CD4-positive, alpha-beta T cell treated with Interleukin-2 at 100 ng/mL for 4 hours (primary cell): ENCODE data around the gene CTIF.
A peak's percentile ranks its signal among the peaks of the same experiment; 100 is the strongest.
"Not testable (repeated sequence)": the region's sequence is repeated elsewhere in the genome, so short reads cannot be mapped to it uniquely, and the experiment has no call there.

Experiments used
- DNase-seq: peaks from one replicate; pipeline ENCODE4 v3.0.0-alpha.2; 2020; ENCODE audit warnings: low spot score

Gene CTIF

GRCh38 chr18:48868468-48869466 is 329.9 kb downstream of the CTIF start:
- peak; percentile 69 for DNase-seq

DNA sequence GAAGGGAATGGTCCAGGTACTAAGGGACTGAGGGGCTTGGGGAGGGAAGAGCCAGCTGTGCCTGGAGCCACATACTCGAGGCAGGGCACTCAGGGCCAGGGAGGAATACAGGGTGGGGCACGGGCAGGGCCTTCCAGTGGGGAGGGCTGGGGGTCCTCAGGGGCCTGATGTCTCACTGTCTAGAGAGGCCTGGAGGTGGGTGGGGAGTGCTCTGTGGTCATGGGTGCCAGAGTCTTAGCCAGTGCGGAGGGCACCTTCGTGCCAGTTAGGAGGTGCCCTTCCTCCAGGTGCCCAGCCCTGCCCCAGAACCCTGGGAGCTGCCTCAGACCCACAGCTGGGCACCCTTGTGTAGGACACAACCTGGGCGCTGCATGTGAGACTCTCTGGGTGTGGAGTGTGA is 330.8 kb downstream of the CTIF start:
- DNase-seq: no peak

- not testable (repeated sequence) for DNase-seq
Measured at GRCh38 chr18:48870926-48871325, 332.1 kb downstream of the CTIF start.

DNA sequence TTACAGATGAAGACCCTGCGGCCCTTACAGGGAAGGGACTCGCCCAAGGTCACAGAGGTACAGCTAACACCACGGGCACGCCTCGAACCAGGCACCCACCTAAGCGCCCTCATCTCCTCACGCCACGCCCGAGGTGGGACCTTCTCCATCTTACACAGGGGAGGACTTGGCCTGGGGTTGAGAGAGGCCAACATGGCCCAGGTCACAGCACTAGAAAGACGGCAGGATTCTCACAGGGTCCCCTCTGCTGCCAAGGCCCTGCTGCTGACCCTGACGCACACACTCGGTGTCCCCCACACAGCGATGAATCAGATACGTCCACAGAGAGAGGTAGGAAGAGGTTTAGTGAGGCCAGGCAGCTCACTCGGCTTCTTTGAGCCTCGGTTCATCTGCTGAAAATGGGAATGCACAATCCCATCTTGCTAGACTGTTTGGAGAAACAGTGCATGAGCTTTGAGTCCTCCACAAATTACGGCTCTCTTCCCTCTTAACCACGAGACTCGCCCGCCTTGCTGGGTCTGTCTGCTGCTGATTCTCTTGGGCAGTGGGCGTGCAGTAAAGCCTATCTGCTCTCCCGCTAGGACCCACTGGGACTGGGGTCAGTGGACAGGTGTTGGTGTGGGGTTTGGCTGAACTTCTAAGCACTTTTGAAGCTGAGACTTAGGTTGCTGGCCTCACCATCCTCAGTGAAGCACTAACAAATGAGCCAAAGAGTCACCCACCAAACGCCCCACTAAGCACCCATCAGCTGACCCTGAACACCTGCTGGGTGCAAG is 332.7 kb downstream of the CTIF start:
- no peak for DNase-seq

- DNase-seq: no peak
Measured at GRCh38 chr18:48872234-48873145, 333.7 kb downstream of the CTIF start.

DNA sequence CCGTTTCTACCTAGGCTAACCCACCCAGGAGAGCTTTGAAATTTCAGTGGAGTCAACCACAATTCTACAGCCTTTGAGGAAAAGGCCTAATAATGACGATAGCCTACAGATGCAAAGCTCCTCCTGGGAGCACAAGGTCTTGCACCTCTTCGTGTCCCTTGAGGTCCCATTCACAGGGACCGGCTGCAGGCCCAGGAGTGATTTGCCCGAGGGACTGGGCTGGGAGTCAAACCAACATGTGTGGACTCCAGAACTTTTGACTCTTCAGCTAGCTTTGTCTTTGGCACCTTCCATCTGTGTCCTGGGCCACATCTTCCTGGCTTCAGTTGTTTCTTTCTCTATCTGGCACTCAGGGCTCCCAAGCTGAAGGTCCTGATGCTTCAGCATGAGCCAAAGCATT is 335.4 kb downstream of the CTIF start:
- DNase-seq: no peak

DNA sequence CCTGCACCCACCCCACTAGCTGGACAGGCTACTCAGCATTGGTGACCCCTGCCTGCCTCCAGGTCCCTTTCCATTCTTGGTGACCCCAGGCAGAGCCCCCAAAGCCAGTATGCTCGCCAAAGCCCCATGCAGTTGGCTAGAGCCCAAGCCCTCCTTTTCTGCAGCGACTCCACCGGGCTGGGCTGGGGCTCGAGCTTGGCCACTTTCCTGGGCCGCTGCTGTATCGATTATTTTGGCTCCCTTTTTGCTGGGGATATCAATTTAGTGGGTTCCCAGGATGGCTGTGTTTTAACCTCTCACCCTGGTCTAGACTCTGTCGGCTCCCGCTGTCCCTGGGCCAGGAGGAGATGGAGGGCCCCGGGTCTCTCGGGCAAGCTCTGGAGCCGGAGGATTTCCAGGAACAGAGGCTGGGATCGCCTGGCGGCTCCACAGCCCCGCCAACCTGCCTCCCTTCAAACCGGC is 335.9 kb downstream of the CTIF start:
- DNase-seq: no peak

DNA sequence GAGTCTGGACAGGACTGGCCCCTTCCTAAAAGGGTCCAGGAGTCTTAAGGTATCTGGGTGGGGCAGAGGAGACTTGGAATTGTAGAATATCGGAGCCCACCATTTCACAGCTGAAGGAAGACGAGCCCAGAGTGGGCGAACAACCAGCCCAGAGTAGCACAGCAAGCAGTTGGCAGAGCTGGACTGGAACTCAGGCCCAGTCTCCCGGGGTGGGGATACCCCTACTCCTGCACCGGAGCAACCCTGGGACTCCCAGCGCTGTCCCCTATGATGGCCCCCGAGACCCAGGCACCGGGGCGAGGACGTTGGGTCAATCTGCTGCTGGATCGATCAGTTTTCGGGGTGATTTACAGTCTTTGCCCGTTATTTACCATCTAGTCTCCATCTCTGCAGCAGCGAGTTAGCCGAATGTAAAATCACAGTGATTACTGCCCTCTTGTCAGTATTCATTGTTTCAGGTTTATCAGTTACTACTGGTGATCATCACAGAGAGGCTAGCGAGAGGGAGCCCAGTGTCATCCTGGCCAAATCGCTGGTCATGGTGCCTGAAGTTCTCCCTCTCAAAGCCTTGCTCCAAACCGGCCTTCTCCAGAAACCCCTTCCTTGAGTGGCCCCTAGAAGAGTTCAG is 336.6 kb downstream of the CTIF start:
- DNase-seq: no peak

- no peak for DNase-seq
Measured at GRCh38 chr18:48875942-48876511, 337.2 kb downstream of the CTIF start.

DNA sequence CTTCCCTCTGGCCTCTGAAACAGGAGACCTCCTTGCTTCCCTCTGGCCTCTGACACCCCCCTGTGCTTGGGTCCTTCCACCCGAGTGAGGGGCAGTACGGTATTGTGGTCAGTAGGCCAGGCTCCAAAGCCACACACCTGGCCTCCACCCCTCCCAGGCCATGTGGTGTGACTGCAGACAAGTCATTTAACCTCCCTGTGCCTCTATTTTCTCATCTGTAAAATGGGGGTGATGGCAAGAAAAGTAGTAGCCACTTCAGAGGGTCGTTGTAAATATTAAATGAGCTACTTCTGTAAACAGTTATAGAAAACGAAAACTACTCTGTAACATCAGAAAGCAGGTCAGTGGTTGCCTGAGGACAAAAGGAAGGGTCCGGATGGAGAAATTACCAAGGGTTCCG is 337.8 kb downstream of the CTIF start:
- DNase-seq: no peak

- DNase-seq: no peak
Measured at GRCh38 chr18:48877941-48878340, 339.1 kb downstream of the CTIF start.

- no peak for DNase-seq
Measured at GRCh38 chr18:48878471-48878870, 339.6 kb downstream of the CTIF start.

DNA sequence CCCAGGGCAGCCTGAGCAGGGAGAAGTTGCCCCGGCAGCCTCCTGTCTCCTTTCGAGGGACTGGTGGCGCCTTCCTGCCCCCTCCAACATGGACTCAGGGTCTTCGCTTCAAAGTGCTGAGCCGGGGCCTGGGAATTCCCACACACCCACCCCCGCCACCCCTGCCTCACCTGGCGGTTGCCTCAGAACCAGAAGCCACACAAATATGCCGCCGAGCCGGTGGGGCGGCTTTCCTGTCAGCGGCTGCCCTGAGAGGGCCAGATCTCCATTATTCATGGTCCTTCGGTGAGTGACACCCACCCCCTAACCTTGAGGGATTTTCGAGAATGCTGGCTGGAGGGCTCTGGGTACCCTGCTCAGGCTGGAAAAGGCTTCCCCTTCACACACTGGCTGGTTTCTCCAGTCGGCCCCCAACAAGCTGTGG is 340.2 kb downstream of the CTIF start:
- DNase-seq: no peak

DNA sequence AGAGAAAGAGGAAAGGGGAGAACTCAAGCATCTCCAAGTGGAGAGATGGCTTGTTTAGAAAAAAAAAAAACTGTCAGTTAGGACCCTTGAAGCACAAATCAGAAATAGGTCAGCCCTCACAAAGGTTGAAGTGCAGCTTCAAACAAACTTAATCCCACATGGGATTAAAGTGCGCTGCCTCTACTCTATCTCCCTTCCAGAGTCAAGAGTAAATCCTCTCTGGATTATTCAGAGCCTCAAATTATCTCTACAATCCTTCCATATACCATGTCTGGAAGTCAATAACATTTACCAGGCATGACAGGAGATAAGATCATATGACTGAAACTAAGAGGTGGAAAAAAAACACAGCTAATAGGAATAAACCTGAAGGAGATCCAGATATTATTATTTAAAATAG is 342.1 kb downstream of the CTIF start:
- no peak for DNase-seq

GRCh38 chr18:48882379-48882778 is 343.5 kb downstream of the CTIF start:
- DNase-seq: no peak

- DNase-seq: no peak
Measured at GRCh38 chr18:48884306-48884705, 345.5 kb downstream of the CTIF start.

DNA sequence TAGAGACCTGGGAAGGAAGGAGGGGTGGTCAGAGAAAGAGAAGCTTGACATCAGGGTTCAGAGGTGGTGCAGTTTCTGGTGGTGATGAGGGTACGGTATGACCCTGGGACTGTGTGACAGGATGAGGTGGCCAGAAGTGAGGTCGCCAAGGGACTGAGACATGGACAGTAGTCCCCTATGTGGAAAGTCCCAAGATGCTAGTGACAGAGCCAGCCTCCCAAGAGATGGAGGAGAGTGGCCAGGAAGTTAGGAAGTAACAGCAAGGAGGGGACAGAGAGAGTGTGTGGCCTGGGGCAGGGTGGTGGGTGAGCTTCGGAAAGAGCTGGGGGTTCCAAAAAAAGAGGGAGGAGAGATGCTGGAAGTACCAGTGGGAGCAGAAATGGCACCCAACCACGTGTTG is 345.9 kb downstream of the CTIF start:
- DNase-seq: no peak

GRCh38 chr18:48885266-48885923 is 346.6 kb downstream of the CTIF start:
- DNase-seq: no peak

DNA sequence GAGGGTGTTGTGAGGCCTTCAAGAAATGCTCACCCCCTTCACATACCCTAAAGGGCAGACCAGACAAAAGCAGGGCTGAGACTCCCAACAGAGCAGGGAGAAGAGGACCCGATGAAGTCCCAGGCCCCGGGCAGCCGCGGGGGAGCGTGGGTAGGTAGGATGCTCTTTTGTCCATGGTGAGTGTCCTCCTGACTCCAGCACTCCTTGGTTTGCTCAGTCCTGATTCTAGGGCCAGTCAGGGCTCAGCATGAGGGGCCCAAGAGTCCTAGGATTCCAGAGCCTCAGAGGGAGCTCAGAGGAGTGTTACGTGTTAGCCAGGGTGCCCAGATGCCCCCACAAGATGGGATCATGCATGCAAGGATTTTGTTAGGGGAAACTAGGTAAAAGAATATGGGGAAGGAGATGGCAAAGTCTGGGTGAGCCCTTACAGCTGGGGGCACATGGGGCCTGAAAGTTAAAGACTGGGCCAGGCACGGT is 347.1 kb downstream of the CTIF start:
- DNase-seq: no peak
